Measurements from ENCODE around the gene CYSRT1. TPM values are rescaled to one million over a fixed set of nuclear protein-coding genes. Genes with fewer than 3 reads are reported as not detected.
A peak's percentile ranks its signal among the peaks of the same experiment; 100 is the strongest.
"Not testable (repeated sequence)": the region's sequence is repeated elsewhere in the genome, so short reads cannot be mapped to it uniquely, and the experiment has no call there.

The CYSRT1 gene
- polyA plus RNA-seq, 1 donor: 13.2 TPM

- peak; percentile 84 for DNase-seq
These were observed 11.4 kb downstream of the CYSRT1 start for GRCh38 chr9:137236238-137236935.

DNA sequence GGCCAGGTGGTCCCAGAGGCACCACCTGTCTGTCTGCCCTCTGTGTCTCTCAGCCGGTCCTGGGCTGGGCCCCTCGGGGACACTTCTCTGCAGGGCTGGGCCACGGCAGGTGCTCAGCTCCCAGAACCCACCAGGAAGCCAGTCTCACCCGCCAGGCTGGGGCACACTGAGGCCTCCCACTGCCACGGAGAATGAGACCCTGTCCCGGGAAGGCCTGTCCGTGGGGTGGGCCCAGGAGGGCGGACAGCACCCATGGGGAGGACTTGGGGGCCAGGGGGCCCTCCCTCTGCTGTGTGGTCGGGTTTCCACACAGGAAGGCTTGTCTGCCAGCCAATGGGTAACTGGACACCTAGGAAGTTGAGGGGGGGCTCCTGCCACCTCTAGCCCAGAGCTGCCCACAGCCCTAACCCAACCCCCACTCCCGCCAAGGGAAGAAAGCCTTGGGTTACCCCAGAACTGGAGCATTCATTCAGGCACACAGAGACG is 12.0 kb downstream of the CYSRT1 start:
- no peak for DNase-seq

- DNase-seq: no peak
These were observed 13.1 kb downstream of the CYSRT1 start for GRCh38 chr9:137237759-137238726.

GRCh38 chr9:137239541-137240200 is 14.7 kb downstream of the CYSRT1 start:
- DNase-seq: not testable (repeated sequence)

- DNase-seq: peak; percentile 65
These were observed 15.4 kb downstream of the CYSRT1 start for GRCh38 chr9:137240318-137240840.

DNA sequence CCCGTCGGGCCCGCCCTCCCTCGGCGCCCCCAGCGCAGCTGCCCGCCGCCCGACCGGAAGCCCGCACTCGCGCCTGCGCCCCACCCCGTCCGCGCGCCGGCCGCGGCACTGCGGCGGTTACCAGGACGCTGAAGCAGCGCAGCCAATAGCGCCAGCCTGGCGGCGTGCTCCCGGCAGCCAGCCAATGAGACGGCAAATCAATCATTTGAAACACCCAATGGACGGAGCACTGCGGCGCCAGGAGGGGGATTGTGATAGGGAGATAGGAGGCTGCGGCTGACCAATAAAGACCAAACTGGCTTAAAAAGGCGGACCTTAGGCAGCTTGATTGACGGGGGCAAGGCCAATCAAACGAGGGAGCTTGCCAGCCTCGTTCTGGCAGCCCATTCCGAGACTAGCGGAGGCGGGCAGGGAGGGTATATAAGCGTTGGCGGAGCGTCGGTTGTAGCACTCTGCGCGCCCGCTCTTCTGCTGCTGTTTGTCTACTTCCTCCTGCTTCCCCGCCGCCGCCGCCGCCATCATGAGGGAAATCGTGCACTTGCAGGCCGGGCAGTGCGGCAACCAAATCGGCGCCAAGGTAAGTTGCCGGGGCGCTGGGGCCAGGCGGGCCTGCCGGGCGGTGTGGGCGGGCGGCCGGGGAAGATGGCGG is 16.0 kb downstream of the CYSRT1 start, which contains the start of gene TUBB4B:
Gene TUBB4B, plus strand, starts transcription at position 447 of the 649 bp plus-strand sequence. Its CDS starts 74 bp downstream, at position 521.
- peak; percentile 100 for DNase-seq

DNA sequence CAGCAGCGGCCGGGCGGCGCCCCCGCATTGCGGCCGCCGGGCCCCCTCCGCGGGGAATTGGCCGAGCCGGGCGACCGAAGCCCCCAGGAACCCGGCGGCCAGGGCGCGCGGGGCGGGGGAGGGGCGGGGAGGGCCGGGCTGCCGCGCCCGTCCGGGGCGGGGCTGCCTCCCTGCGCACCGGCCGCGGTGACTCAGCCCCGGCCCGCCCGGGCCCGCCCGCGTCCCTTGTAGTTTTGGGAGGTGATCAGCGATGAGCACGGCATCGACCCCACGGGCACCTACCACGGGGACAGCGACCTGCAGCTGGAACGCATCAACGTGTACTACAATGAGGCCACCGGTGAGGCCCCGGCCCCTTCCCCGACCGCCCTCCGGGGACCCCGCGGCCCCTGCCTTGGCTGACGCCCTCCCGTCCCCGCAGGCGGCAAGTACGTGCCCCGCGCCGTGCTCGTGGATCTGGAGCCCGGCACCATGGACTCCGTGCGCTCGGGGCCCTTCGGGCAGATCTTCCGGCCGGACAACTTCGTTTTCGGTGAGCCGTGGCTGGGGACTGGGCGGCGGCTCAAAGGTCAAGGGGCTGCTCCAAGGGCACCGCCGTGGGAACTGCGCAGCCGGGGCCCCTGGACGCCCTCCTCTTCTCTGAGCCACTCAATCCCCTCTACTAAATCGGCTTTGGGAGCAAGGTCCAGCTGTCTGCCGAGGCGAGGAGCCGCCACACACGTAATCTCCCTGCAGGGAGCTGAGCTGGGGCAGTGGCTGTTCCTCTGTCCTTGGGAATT is 16.7 kb downstream of the CYSRT1 start:
- no peak for DNase-seq

DNA sequence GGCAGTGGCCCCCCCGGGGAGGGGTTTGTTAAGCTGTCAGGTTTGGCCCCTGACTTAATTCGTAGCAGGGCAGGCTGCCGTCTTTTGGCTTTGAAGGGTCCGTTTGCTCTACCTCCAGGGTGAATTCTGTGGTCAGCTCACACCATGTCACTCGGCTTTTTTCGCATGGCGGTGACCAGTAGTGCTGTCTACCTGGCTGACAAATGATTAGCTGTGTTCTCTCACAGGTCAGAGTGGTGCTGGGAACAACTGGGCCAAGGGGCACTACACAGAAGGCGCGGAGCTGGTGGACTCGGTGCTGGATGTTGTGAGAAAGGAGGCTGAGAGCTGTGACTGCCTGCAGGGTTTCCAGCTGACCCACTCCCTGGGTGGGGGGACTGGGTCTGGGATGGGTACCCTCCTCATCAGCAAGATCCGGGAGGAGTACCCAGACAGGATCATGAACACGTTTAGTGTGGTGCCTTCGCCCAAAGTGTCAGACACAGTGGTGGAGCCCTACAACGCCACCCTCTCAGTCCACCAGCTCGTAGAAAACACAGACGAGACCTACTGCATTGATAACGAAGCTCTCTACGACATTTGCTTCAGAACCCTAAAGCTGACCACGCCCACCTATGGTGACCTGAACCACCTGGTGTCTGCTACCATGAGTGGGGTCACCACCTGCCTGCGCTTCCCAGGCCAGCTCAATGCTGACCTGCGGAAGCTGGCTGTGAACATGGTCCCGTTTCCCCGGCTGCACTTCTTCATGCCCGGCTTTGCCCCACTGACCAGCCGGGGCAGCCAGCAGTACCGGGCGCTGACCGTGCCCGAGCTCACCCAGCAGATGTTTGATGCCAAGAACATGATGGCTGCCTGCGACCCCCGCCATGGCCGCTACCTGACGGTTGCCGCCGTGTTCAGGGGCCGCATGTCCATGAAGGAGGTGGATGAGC is 17.6 kb downstream of the CYSRT1 start:
- DNase-seq: no peak

- DNase-seq: not testable (repeated sequence)
These were observed 18.3 kb downstream of the CYSRT1 start for GRCh38 chr9:137243266-137243625.

- DNase-seq: no peak
These were observed 18.9 kb downstream of the CYSRT1 start for GRCh38 chr9:137243626-137244485.

DNA sequence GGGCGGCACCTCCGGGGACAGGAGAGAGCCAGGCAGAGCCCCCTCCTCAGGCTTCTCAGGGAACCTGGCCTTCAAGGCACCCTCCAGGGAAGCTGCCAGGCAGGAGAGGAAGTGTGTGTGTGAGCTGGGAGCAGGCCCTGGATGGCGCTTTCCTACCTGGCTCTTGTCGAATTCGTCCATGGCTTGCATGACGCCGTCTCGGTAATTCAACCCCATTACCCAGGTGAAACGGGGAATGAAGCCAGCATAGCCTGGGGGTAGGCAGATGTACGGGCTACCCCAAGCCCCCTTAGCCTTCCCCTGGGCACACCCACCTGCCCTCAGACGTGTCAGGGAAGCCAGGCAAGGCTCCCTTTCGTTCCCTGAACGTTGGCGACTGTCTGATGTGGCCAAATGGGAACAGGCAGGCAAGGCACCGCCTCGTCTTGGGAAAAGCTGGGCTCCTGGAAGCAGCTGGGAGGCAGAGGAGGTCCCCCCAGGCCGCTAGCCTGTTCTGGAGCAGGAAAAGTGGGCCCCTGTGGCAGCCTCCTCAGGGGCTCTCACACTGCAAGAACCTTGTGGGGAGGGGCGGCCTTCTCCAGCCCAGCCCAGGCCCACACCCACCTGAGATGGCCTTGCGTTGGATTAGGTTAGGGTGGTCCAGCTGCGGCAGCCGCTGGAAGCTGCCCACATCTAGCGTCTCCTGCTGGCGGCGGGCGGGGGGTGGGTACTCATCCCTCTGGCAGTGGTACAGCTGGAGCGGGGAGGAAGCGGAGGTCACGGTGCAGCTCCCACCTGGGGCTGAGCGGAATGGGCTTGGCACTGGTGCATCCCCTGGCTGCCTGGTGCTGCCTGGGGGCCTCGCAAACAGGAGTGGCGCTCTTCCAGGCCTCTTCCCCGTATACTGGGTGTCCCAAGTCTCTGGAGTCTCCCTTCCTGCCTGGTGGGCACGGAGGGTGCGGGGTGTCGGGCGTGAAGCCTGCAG is 19.8 kb downstream of the CYSRT1 start:
- DNase-seq: no peak

GRCh38 chr9:137245450-137246421 is 20.8 kb downstream of the CYSRT1 start:
- no peak for DNase-seq

- DNase-seq: no peak
These were observed 22.4 kb downstream of the CYSRT1 start for GRCh38 chr9:137247135-137247915.

- DNase-seq: no peak
These were observed 22.9 kb downstream of the CYSRT1 start for GRCh38 chr9:137247916-137248175.

Measured in left kidney (tissue), 2 donors.